GM21528 (cell line): ENCODE data around the gene TWNK.

ENCODE experiments used
- ATAC-seq: cut with Tn5 transposase; IDR thresholded peaks from one replicate; pipeline ENCODE4 v1.9.1; 2021; ENCODE audit warnings: mild to moderate bottlenecking, moderate library complexity; ENCODE audit not compliant: unreplicated experiment, low FRiP score

The TWNK gene

DNA sequence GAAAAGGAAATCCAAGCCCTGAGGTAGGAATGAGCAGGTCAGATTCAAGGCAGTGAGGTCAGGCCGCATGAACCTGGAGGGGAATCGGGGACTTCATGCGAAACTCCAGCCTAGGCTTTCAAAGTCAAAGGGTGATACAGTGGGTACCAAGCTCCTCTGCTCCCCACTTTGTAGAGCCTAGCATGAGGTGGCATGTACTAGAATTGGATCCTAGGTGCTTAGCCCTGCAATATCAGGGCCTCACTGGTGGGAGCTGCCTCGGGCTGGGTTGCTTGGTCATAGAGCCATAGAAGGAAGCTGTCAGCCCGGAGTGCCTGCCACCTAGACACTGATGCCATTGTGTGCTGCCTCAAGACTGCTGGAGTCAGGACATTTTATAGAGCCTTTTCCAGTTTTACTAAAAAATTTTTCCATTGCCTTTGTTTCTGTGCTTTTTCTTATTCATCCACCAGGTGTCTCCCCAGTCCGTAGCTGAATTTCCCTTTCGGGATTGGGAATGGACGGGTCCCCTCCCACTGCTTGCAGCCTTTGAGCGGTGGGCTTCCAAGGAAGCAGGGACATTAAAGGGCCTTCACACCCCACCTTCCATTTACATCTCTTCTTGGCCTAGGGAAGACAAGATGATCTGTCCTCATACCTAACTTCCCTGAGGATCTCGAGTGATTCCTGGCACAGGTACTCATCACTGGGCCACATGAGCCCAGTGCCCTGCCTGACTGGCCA lies 6.8 kb downstream of the TWNK start:
- ATAC-seq, result no peak

DNA sequence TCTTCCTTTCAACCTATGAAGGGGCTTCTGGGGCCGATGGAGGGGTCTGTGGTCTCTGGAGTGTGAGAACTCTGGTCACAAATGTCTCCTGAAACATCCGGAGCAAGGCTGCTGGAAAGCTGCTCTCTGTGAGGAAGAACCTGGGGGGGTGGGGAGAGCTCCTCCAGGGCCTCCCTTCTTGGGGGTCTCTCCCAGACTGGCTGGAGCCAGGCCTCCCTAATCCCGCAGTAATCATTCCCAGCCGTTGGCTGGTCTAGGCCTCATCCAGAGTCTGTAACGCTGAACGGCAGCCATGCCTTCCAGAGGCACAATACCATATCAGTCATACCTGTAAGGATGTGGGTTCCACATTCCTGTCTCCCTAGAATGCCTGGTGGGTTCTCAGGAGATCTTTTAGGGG lies 7.8 kb downstream of the TWNK start:
- ATAC-seq, result no peak

DNA sequence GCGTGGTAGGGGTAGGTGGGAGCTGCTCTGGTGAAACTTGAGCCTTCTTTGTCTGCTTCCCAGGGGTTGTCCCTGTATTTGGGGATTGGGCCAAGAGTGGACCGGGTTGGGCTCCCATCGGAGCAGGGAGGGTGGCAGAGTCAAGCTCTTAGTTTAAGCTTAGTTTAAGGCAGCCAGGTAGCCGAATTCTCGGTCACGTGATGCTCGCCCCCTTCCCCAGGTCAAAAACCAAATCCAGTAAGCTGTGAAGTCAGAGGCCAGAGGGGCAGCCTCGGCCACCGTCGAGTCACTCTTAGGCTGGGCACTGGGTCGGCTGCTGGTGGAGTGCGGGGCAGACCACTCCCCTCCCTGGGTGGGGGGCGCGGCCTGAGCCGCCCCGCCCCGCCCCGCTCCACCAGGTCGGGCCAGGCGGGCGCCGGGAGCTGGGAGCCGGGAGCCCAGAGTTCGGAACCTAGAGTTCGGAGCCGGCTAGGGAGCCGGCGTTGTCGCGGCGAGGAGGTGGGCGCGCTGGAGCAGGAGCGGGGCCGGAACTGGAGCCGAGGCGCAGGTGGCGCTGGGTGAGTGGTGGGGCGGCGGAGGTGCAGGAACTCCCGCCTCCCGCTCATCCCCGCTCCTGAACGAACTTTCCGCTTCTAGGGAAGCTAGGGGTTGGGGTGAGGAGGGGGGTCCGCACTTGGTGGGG lies 9.5 kb downstream of the TWNK start:
- no peak for ATAC-seq

DNA sequence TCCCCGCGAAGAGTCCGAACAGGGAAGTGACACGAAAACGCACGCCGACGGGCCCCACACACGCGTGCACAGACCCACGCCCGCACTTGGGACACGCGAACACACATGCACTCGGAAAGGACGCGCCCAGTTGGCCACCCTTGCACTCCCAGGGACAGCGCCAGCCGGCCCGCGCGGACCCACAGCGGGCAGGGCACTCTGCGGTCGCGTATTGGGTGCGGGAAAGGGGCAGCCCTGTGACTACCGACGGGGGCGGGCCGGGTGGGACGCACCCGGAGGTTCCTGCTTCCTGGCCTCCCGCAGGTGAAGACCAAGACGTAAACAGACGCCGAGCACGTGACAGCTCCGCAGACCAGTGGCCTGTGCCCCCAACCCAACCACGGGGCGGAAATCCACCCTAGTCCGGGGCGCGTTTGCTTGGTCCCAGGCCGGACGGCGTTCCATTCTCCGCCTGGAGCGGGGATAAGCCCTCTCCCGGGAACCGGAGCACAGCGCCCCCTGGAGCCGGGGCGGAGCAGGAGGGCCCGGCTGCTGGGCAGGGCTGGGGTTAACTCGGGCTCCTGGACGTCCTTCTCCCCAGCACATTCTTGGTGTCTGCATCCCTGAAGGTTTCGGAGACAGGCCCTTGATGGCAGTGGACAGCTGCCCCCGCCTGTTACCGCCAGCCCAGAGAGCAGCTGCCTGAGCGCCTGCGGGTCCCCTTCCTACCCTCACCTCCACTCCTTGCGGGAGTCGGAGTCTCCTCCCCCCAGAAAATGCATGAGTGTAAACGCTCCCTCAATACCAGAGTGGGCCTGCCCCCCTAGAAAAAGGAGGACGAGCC lies 10.2 kb downstream of the TWNK start:
- ATAC-seq, result no peak

DNA sequence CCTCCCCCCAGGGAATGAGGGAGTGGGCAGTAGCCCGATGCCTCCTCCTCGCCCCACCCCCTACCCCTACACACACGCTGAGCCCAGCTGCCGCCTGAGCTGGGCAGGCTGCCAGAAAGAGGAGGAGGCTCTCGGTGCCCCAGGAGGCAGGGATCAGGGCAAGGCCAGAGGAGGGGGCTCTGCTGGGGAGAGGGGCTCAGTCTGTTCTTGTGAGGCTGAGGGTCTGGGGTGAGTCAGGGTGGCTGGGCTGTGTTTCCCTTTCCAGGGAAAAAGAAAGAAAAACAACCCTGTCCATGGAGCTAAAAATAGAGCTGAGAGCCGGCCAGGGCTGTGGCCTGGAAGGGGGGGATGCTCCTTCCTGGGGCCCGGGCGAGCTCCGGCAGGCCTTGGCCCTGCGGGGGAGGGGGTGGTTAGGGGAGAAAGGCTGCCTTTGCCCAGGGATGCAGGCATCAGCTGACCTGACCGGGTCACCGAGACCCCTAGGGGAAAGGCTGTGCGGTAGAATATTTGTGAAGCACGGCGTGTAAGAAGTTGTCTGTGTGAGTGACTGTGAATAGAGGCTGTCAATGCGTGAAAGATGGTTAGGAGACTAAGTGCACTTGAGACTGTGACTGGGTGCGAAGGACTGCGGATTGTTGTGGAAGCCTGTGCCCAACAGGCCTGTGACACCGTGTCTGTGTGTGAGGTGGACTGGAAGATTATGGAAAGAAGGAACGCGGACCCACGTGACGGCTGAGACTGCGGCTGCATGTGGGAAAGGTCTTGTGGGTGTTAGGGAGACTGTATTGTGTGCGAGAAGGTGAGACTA lies 11.0 kb downstream of the TWNK start:
- ATAC-seq, result no peak

DNA sequence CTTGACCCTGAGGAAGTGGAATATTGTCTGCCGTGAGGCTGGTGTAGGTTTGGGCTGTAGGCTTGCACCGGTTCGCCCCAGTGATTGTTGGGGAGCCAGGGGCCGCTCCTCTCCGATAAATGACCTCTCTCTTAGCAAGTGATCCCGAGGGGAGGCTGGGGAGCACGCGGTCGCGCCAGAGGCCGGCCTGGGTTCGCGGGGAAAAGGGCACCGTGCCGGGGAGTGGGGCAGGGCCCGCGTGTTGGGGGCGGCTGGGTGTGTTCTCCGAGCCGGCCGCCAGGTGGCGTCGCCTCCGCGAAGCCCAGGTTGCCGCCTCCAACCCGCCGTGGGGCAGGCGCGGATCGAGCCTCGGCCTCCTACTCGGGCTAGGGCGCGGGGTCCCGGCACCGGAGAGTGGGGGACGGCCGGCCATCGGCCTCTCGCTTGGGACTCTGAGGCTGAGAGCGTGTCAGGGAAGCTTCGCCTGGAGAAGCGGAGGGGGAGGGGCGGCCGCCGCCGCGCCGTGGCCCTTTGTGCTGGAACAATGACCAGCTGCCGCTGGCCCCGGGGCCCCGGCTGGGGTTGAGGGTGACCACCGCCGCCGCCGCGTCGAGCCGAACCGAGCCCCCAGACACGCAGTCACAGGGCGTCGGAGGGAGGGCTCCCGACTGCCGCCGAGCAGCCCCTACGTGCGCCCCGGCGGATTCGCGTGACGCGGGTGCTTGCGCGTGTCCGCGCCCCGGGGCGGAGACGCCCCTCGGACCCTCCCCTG lies 11.8 kb downstream of the TWNK start:
- ATAC-seq, result peak; percentile 44

DNA sequence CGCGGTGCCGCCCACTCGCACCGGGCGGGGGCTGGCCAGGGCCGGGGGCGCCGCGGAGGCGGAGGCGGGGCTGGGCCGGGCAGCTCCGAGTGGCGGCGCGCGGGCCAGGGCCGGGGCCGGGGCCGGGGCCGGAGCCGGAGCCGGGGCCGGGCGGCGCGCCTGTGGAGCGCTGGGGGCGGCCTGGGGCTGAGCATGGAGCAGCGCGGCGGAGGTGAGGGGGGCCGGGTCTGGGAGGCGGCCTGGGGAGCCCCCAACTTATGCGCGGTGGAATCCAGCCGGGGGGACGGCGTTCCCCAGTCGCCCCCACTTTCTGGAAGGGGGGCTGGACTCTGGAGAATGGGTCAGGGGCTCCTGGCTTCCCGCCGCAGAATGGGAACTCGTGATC lies 12.4 kb downstream of the TWNK start, which contains the start of gene LZTS2:
Gene LZTS2, plus strand, starts transcription at position 67 of the 385 bp plus-strand sequence. CDS start 2,731 bp downstream, outside the sequence.
- ATAC-seq, result no peak

DNA sequence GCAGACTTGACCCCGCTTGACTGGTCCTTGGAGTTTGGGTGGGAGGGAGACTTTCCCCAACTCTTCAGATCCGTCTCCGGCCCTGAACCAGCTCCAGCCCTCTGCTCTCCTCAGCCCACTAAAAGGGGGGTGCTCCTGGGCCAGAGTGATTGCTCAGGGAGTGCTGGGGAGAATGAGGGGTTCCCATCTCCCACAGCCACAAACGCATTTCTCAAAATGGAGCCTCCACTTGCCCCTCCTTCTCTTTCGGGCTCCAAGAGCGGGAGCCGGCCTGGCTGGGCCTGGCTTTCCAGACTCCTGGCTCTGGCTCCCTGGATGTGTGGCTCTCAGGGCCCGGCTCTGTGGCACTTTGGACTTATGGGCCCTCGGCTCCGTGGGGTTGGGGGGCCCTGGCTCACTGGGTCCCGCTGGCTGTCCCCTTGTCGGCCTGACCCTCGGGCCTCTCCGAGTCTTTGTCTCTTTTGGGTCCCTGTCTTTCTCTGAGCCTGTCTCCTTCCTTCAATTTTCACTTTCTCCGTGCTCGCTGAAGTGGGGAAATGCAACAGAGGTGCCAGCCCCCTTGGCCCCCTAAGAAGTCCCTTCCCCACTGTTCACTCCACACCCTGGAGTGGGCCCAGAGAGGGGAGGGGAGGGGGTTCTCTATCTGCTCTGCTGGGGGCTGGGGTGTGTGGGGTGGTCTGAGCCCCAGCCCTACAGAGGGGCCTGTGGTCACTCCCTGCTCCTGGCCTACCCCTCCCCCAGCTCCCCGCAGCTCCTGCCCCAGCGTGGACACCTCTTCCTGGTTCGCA lies 13.0 kb downstream of the TWNK start:
- ATAC-seq, result no peak

DNA sequence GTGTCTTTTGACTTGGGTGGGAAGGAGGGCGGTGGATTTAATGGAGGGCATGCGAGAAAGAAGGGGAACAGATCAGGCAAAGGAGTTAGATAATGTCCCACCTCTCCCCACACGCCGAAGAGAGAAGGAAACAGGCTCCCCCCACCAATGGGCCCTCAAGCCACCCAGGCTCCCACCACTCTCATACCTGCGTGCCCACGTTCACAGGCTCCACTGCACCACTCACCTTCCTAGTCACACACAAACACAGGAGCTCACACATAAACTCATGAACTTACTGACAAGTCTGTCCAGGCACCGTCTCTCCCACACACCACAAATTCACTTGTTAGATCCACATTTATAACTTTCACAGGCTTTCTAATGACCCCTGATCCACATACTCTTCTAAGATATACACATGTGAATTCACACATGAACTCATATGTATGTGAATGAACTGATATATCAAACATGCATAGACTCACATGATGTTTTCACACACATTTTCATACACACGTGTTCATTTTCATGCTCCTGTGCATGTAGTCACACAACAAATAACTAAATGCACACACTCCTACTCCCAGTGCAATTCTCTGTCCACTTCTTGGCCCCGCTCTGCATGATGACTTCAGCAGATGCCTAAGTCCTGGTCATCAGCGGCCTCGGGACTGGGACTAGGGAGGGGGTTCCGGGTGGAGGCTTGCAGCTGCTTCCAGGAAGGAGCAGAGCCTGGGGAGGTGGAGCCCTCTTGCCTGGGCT lies 13.7 kb downstream of the TWNK start:
- no peak for ATAC-seq

DNA sequence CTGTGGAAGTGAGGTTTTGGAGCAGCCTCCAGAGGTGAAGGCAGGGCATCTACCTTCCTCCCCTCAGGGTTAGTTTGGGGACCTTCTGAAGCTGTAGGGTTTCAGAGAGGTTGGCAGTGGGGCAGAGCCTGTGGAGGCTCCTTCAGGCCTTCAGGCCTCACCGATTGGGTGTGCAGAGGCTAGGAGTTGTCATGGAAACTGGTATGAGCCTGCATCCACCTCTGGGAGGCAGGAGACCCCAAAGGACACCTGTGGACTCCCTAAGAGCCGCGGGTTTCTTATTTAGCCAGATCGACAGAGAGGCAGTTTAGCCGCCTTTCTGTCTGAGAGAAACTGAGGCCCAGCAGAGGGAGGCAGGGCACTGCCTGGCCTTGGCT lies 14.3 kb downstream of the TWNK start:
- no peak for ATAC-seq

DNA sequence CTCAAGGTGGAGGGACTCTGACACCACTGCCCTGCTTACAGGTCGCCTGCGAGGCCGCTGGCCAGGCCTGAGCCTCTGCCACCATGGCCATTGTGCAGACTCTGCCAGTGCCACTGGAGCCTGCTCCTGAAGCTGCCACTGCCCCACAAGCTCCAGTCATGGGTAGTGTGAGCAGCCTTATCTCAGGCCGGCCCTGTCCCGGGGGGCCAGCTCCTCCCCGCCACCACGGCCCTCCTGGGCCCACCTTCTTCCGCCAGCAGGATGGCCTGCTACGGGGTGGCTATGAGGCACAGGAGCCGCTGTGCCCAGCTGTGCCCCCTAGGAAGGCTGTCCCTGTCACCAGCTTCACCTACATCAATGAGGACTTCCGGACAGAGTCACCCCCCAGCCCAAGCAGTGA lies 15.1 kb downstream of the TWNK start:
- no peak for ATAC-seq

DNA sequence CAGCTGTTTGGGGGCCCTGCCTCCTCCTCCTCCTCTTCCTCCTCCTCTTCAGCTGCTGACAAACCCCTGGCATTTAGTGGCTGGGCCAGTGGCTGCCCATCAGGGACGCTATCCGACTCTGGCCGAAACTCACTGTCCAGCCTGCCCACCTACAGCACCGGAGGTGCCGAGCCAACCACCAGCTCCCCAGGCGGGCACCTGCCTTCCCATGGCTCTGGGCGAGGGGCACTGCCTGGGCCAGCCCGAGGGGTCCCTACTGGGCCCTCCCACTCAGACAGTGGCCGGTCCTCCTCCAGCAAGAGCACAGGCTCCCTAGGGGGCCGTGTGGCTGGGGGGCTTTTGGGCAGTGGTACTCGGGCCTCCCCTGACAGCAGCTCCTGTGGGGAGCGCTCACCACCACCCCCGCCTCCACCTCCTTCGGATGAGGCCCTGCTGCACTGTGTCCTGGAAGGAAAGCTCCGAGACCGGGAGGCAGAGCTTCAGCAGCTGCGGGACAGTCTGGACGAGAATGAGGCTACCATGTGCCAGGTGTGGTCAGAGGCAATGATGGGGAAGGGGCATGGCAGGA lies 16.4 kb downstream of the TWNK start:
- ATAC-seq, result no peak

DNA sequence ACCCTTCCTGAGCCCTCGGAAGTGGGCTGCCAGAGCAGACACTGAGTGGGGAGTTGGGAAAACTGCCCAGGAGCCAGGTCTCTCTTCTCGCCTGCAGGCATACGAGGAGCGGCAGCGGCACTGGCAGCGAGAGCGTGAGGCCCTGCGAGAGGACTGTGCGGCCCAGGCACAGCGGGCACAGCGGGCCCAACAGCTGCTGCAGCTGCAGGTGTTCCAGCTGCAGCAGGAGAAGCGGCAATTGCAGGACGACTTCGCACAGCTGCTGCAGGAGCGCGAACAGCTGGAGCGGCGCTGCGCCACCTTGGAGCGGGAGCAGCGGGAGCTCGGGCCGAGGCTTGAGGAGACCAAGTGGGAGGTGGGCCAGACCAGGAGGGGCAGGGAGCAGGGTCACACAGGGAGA lies 18.0 kb downstream of the TWNK start:
- ATAC-seq, result no peak

DNA sequence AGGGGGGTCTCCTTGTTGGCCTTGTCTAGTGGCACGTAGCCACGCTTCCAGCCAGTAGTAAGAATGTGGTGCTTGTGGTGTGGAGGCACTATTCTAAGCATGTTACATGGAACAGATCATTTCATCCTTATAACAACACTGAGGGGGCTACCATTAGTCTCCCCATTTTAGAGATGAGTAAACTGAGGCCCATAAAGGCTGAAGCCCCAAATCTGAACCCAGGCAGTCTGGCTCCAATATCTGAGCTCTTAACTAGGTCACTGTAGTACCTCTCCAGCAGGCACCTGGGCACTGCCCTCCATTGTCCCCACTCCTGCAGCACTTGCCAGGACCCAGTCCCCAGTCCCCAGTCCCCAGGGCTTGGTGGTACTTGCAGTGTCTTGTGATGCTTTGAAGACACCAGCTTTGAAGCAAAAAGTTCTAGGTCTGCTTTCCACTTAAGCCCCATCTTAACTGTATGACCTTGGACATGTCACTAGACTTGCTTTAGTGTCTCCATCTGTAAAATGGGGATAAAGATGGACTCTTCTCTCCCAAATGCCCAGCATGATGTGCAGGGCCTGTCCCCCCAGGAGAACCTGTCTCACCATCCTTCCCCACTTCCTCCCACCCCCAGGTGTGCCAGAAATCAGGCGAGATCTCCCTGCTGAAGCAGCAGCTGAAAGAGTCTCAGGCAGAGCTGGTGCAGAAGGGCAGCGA lies 18.7 kb downstream of the TWNK start:
- no peak for ATAC-seq

DNA sequence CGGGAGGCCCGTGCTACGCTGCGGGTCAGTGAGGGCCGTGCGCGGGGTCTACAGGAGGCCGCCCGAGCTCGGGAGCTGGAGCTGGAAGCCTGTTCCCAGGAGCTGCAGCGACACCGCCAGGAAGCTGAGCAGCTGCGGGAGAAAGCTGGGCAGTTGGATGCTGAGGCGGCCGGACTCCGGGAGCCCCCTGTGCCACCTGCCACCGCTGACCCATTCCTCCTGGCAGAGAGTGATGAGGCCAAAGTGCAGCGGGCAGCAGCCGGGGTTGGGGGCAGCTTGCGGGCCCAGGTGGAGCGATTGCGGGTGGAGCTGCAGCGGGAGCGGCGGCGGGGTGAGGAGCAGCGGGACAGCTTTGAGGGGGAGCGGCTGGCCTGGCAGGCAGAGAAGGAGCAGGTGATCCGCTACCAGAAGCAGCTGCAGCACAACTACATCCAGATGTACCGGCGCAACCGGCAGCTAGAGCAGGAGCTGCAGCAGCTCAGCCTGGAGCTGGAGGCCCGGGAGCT lies 19.3 kb downstream of the TWNK start:
- ATAC-seq, result no peak

DNA sequence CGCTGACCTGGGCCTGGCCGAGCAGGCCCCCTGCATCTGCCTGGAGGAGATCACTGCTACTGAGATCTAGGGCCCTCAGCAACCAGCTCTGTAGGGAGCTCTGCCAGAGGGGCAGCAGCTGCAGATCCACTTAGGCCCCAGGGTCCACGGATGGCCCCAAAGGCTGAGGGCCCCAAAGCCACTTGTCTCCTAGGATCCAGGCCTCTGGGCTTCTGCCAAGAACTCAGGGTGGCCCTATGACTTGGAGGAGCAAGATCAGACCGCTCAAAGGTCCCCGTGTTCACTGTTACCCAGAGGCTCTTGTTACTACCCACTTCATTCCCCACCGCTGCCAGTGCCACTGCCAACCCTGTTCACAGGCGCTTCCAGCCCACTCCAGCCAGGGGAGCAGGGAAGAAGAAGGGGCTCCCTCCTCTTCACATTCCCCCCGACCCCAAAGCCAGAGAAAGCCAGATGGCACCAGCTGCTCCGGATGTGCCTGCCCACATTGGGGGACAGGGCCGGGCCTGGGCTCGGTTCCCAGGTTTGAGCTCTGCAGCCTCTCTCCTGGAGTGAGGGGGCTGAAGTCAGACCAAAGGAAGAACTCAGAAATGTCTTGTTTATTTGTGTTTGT lies 19.9 kb downstream of the TWNK start:
- no peak for ATAC-seq
